NCI-H2081 treated with DMSO at 0.1 percent for 48 hours (cell line): ENCODE data around the gene RALGAPB.
"Not testable (repeated sequence)": the region's sequence is repeated elsewhere in the genome, so short reads cannot be mapped to it uniquely, and the experiment has no call there.

Experiments
- DNase-seq: peaks from one replicate; lab custom pipeline; 2025; lab: John Stamatoyannopoulos, UW

The RALGAPB gene

GRCh38 chr20:38497246-38497935 lies 24.7 kb downstream of the RALGAPB start:
- DNase-seq = no peak

- no peak for DNase-seq
Observed at GRCh38 chr20:38498909-38499308, 26.3 kb downstream of the RALGAPB start.

GRCh38 chr20:38499366-38499765 lies 26.7 kb downstream of the RALGAPB start:
- DNase-seq = no peak

GRCh38 chr20:38501858-38502436 lies 29.3 kb downstream of the RALGAPB start:
- DNase-seq = peak; percentile 10

GRCh38 chr20:38504368-38505090 lies 31.9 kb downstream of the RALGAPB start:
- DNase-seq = no peak

GRCh38 chr20:38505091-38505455 lies 32.4 kb downstream of the RALGAPB start:
- DNase-seq = no peak

GRCh38 chr20:38511726-38512125 lies 39.1 kb downstream of the RALGAPB start:
- DNase-seq = not testable (repeated sequence)

GRCh38 chr20:38514185-38514584 lies 41.5 kb downstream of the RALGAPB start:
- no peak for DNase-seq

GRCh38 chr20:38514947-38515346 lies 42.3 kb downstream of the RALGAPB start:
- no peak for DNase-seq

GRCh38 chr20:38515631-38516030 lies 43.0 kb downstream of the RALGAPB start:
- DNase-seq = no peak

- no peak for DNase-seq
Observed at GRCh38 chr20:38519426-38519825, 46.8 kb downstream of the RALGAPB start.

- DNase-seq = no peak
Observed at GRCh38 chr20:38520261-38520660, 47.6 kb downstream of the RALGAPB start.

- DNase-seq = no peak
Observed at GRCh38 chr20:38523697-38524096, 51.1 kb downstream of the RALGAPB start.

GRCh38 chr20:38528167-38528566 lies 55.5 kb downstream of the RALGAPB start:
- DNase-seq = no peak

- no peak for DNase-seq
Observed at GRCh38 chr20:38531021-38531420, 58.4 kb downstream of the RALGAPB start.

- DNase-seq = no peak
Observed at GRCh38 chr20:38534756-38535155, 62.1 kb downstream of the RALGAPB start.

GRCh38 chr20:38536310-38536709 lies 63.7 kb downstream of the RALGAPB start:
- no peak for DNase-seq

- DNase-seq = no peak
Observed at GRCh38 chr20:38537176-38537575, 64.5 kb downstream of the RALGAPB start.

- no peak for DNase-seq
Observed at GRCh38 chr20:38538789-38539188, 66.1 kb downstream of the RALGAPB start.

GRCh38 chr20:38543014-38543906 lies 70.6 kb downstream of the RALGAPB start:
- DNase-seq = no peak

GRCh38 chr20:38545771-38546170 lies 73.1 kb downstream of the RALGAPB start:
- no peak for DNase-seq
